ENCODE results near the gene GPSM3.

GRCh38 chr6:32213649-32214048 is 21.2 kb upstream of the GPSM3 start:
- TF ChIP-seq CTCF (IDR thresholded peaks at IDR 0.05) (no peak), POLR2A (IDR thresholded peaks at IDR 0.05) (no peak)

All from tibial nerve (tissue), 3 donors.